GM12878 (cell line): ENCODE measurements around the gene BOLA2B.
"Not testable (repeated sequence)": the region's sequence is repeated elsewhere in the genome, so short reads cannot be mapped to it uniquely, and the experiment has no call there.

Experiments
- BACH1 ChIP-seq: fragments of 450-650 bp; IDR thresholded peaks from 2 replicates; pipeline ENCODE4 v1.6.1; 2017; ENCODE audit warnings: mild to moderate bottlenecking, borderline replicate concordance
- EP300 ChIP-seq, 2 experiments: fragments of 150-350 bp in 1 of 2; IDR thresholded peaks; 2 replicates each; pipeline ENCODE4 v1.6.1; 2011 to 2012; ENCODE audit warnings: low read depth in 2 of 2, low read length in 2 of 2, borderline replicate concordance in 1 of 2, improper control_type of control experiment in 1 of 2, inconsistent platforms in 1 of 2; ENCODE audit not compliant: control insufficient read depth in 1 of 2
- RFX5 ChIP-seq: IDR thresholded peaks from 2 replicates; pipeline ENCODE4 v1.6.1; 2011; ENCODE audit warnings: low read depth, low read length, improper control_type of control experiment
- YY1 ChIP-seq: IDR thresholded peaks from 2 replicates; pipeline ENCODE4 v1.6.1; 2011; ENCODE audit warnings: low read depth, mild to moderate bottlenecking, low read length

- not testable (repeated sequence) for TF ChIP-seq YY1; EP300 (IDR thresholded peaks at IDR 0.05; ENCODE audit: borderline replicate concordance in 1 of 2, control insufficient read depth in 1 of 2, low read depth in 2 of 2, low read length in 2 of 2); RFX5; BACH1
These were observed 3.5 kb upstream of the BOLA2B start for GRCh38 chr16:30197001-30197400.
